Hematopoietic multipotent progenitor cell treated with erythropoietin and hydrocortisone succinate and interleukin-3 and kit ligand, for 8 days (in vitro differentiated cells): Measurements from ENCODE around the gene ATN1.
"Not testable (repeated sequence)": the region's sequence is repeated elsewhere in the genome, so short reads cannot be mapped to it uniquely, and the experiment has no call there.

Source experiments
- DNase-seq: peaks from one replicate; pipeline ENCODE4 v3.0.0-alpha.2; 2015

The ATN1 gene, protein sequence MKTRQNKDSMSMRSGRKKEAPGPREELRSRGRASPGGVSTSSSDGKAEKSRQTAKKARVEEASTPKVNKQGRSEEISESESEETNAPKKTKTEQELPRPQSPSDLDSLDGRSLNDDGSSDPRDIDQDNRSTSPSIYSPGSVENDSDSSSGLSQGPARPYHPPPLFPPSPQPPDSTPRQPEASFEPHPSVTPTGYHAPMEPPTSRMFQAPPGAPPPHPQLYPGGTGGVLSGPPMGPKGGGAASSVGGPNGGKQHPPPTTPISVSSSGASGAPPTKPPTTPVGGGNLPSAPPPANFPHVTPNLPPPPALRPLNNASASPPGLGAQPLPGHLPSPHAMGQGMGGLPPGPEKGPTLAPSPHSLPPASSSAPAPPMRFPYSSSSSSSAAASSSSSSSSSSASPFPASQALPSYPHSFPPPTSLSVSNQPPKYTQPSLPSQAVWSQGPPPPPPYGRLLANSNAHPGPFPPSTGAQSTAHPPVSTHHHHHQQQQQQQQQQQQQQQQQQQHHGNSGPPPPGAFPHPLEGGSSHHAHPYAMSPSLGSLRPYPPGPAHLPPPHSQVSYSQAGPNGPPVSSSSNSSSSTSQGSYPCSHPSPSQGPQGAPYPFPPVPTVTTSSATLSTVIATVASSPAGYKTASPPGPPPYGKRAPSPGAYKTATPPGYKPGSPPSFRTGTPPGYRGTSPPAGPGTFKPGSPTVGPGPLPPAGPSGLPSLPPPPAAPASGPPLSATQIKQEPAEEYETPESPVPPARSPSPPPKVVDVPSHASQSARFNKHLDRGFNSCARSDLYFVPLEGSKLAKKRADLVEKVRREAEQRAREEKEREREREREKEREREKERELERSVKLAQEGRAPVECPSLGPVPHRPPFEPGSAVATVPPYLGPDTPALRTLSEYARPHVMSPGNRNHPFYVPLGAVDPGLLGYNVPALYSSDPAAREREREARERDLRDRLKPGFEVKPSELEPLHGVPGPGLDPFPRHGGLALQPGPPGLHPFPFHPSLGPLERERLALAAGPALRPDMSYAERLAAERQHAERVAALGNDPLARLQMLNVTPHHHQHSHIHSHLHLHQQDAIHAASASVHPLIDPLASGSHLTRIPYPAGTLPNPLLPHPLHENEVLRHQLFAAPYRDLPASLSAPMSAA (N-terminal part only)

DNA sequence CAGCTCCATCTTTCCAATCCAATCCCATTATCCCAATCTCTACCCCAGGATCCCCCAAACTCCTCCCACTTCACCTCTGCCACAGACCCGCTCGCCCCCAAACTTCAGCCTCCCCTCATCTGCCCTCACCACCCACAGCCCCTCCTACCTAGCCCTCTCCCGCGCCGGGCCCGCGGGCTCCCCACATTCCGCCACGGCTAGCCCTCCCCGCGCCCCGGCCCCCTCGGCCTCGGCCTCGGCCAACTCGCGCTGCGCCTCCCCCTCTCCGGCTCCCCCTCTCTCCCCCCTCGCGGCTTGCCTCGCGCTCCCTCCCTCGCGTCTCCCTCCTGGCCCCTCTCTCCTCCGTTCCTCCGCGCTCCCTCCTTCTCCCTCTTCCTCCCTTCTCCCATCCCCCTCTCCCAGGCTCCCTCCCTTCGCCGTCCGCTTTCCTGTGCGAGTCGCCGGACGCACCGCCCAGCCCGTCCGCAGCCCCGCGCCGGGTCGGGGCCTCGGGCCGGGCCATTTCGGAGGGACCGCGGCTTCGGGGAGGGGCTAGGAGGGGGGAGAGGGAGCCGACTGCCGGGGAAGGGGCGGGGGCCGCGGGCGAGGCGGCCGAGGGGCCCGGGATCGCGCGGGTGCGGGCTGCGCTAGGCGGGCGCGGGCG lies at the start of gene ATN1:
ATN1 (plus strand) TSS at position 581 of the 643 bp plus-strand sequence. CDS start 6,043 bp downstream, outside the sequence.
- peak; percentile 55 for DNase-seq

DNA sequence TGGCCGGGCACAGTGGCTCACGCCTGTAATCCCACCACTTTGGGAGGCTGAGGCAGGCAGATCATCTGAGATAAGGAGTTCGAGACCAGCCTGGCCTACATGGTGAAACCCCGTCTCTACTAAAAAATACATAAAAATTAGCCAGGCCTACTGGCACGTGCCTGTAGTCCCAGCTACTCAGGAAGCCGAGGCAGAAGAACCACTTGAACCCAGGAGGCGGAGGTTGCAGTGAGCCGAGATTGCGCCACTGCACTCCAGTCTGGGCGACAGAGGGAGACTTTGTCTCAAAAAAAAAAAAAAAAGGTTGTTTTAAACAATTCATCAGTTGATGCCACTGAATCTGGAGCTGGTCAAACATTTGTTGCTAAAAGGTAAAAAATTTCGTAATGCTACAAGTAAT lies 47.9 kb upstream of the ATN1 start:
- not testable (repeated sequence) for DNase-seq

DNA sequence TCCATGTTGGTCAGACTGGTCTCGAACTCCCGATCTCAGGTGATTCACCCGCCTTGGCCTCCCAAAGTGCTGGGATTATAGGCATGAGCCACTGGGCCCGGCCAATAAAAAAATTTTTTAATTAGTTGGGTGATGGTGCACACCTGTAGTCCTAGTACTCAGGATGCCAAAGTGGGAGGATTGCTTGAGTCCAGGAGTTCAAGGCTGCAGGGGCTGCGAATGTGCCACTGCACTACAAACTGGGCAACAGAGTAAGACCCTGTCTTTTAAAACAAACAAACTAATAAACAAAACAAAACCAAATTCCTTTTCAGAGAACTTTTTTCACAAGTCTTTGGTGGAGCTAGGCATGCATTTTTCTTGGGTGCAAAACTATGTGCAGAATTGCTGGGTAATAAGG lies 44.5 kb upstream of the ATN1 start:
- no peak for DNase-seq

DNA sequence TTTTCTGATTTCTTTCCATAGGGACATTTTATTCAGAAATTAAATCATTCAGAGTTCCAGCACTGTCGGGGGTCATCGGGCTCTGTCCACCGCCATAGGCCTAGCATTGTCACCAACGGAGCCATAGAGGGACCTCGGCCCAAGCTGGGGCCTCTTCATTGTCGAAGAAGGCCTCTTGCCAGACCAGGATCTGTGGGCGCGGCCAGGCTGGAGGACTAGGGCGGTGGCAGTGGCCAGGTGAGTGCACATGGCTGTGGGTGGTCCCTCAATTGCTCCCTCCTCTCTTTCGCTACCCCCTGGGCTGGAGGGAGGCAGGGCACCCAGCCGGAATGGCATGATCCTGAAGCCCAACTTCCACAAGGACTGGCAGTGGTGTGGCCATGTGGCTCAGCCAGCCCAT lies 44.1 kb upstream of the ATN1 start:
- DNase-seq = no peak

DNA sequence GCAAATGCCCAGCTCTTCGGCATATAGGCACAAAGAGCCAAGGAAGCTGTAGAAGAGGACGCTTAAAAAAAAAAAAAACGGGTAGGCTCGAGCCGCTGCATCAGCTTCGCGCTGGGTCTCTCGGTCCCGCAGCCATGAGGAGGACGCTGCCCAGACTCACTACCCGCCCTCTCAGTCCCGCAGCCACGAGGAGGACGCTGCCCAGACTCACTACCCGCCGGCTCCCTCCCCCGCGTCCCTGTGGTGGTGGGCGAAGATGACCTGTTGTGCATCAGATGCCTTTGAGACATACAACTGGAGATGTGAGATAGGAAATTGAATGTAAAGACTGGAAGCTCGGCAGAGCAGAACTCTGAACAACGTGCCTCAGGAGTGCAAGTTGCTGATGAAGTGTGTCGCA lies 43.2 kb upstream of the ATN1 start:
- DNase-seq = no peak

DNA sequence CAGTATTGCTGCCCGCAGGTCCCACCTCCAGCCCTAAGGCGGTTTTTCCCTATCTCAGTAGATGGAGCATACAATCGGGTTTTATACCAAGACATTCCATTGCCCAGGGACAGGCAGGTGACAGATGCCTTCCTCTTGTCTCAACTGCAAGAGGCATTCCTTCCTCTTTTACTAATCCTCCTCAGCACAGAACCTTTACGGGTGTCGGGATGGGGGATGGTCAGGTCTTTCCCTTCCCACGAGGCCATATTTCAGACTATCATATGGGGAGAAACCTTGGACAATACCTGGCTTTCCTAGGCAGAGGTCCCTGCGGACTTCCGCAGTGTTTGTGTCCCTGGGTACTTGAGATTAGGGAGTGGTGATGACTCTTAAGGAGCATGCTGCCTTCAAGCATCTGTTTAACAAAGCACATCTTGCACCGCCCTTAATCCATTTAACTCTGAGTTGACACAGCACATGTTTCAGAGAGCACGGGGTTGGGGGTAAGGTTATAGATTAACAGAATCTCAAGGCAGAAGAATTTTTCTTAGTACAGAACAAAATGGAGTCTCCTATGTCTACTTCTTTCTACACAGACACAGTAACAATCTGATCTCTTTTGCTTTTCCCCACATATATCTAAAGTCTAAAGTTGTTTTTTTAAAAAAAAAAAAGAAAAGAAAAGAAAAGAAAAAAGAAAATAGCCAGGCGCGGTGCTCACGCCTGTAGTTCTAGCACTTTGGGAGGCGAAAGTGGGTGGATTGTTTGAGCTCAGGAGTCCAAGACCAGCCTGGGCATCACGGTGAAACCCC lies 41.4 kb upstream of the ATN1 start:
- DNase-seq = not testable (repeated sequence)

DNA sequence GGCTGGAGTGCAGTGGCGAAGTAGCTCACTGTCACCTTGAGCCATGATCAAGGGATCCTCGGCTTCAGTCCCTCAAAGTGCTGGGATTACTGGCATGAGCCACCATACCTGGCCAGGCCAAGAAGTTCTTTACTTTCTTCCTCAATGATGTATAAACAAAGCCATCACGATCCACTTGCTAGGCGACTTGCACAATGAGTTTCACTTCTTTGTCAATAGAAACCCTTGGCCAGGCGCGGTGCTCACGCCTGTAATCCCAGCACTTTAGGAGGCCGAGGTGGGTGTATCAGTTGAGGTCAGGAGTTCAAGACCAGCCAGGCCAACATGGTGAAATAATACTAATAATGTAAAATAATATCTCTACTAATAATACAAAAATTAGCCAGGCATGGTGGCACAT lies 40.3 kb upstream of the ATN1 start:
- no peak for DNase-seq

DNA sequence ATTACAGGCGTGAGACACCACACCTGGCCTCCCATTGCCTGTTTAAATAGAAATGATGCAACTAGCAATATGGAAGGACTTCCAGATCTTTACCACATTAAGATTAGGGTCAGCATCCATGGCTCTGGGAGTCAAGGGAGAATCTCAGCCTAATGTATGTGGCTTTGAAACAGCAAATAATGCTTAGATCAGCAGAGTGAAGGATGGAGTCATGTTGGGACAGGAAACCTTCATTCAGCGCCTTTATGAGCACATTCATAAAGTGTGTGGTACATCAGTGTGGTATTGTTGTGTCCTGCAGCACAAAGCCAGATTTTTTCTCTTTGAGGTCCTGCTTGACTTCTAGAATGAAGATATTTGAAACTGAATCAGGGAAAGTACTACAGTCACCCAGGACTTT lies 39.4 kb upstream of the ATN1 start:
- DNase-seq = no peak

DNA sequence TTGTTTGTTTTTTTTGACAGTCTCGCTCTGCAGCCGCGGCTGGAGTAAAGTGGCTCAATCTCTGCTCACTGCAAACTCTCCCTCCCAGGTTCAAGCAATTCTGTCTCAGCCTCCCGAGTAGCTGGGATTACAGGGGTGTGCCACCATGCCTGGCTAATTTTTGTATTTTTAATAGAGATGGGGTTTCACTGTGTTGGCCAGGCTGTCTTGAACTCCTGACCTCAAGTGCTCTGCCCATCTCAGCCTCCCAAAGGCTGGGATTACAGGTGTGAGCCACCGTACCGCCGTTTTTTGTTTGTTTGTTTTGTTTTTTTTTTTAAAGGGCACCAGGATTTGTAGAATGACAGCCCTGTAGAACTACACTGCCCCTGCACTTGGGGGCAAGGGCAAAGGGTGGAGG lies 39.0 kb upstream of the ATN1 start:
- not testable (repeated sequence) for DNase-seq

DNA sequence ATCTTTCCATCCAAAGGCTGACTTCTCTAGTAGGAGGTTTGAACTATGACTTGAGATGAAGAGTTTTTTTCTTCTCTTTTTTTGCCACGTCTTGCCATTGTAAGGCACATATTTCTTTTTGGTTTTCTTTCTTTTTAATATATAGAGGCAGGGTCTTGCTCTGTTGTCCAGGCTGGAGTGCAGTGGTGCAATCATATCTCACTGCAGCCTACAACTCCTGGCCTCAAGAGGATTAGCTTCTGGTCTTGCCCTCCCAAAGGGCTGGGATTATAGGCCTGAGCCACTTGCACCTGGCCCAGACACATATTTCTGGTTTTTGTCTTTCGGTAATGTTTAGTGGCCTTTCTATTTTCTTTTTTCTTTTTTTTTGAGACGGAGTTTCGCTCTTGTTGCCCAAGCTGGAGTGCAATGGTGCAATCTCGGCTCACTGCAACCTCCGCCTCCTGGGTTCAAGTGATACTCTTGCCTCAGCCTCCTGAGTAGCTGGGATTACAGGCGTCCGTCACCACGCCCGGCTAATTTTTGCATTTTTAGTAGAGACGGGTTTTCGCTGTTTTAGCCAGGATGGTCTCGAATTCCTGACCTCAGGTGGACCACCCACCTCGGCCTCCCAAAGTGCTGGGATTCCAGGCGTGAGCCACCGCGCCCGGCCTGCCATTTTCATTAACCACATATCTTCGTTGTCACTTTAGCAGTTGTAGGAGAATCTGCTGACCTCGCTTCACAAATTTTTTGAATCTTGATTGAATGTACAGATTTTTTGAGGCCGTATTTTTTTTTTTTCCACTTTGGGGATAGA lies 37.8 kb upstream of the ATN1 start:
- DNase-seq = not testable (repeated sequence)

DNA sequence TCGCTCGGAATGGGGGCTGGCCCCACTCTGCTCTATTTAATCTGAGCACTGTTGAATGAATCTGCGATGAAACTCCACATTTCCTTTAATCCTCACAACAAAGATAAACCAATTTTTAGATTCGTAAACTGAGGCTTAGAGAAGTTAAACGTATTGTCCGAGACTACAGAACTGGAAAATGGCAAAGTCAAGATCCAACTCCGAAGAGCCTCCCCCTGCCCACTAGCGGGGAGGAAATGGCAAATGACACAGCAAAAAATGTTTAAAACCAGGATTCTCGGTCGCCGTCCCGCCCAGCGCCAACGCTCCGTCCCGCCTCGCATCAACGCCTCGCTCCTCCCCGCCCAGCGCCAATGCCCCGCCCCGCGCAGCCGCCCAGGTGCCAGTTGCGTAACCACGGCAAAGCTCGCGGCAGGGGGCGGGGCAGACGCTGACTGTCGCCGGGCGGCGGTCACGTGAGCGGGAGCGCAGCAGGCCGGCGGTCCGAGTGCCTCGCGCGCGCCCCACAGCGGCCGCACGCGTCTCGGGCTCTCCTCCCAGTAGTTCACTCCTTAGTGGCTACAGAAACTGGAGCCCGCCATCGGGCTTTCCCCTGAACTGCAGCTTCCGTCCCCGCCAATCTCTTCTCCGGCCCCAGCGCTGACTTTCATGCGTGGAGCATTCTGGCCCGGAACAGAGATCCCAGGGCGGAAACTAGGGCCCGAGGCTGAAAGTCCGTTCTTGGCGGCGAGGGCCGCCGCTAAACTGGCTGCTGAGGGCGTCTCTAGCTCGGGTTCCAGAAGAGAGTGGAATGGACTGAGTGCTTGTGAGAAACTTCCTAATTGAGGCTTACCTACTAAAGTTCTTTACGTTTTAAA lies 36.7 kb upstream of the ATN1 start:
- DNase-seq = peak; percentile 95

DNA sequence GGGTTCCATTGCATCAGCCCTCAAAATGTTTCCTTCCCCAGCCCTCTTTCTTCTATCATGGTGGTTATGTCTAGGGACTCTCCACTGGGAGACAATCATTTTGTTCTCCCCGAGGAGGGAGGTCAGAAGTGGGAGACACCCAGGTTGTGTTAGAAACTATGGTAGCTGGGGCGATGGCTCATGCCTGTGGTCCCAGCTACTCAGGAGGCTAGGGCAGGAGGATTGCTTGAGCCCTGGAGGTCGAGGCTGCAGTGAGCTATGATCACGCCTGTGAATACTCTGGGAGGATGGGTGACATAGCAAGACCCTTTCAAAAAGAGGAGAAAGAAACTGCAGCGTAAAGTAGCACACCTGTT lies 36.1 kb upstream of the ATN1 start:
- peak; percentile 52 for DNase-seq

DNA sequence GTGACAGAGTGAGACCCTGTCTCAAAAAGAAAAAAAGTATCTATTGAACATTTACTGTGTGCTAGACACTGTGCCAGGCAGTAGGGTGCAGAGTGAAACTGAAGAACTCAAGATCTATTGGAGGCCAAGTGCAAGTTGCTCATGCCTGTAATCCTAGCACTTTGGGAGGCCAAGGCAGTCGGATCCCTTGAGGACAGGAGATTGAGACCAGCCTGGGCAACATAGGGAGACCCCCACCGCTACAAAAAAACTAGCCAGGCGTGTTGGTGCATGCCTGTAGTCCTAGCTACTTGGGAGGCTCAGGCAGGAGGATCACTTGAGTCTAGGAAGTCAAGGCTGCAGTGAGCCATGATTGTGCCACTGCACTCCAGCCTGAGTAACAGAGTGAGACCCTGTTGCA lies 35.1 kb upstream of the ATN1 start:
- DNase-seq = not testable (repeated sequence)

DNA sequence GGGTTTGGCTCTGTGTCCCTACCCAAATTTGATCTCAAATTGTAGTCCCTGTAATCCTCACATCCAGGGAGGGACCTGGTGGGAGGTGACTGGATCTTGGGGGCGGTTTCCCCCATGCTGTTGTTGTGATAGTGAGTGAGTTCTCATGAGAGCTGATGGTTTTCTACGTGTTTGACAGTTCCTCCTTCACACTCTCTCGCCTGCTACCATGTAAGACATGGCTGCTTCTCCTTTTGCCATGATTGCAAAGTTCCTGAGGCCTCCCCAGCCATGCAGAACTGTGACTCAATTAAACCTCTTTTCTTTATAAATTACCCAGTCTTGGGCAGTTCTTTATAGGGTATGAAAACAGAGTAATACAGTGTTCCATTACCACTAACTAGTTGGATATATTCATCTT lies 33.4 kb upstream of the ATN1 start:
- no peak for DNase-seq

DNA sequence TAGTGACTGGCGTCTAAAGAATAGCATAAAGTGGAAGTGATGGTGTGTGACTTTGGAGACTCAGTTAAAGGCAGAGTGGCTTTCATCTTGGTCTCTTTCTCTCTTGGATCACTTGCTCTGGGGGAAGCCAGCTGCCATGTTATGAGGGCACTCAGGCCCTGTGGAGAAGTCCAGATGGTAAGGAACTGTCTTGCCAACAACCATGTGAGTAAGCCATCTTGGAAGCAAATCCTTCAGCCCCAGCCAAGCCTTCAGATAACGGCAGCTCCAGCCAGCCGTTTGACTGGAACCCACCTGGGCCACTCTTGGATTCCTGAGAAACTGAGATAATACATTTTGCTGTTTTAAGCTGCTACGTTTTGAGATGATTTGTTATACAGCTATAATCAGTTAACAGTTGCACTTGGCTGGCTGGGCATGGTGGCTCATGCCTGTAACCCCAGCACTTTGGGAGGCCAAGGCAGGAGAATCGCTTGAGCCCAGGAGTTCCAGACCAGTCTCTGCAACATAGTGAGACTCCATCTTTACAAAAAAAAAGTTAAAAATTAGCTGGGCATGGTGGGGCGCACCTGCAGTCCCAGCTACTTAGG lies 30.8 kb upstream of the ATN1 start:
- DNase-seq = no peak

DNA sequence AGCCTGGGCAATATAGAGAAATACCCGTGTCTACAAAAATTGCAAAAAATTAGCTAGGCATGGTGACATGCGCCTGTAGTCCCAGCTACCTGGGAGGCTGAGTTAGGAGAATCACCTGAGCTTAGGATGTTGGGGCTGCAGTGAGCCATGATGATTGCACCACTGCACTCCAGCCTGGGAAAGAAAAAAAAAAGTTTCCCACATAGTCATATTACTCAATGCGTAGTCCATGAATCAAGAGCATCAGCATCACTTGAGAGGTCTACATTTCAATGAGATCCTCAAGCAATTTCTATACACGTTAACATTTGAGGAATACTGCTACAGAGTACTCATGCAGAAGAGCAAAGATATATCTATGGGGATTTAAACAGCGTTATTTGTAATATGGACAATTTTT lies 28.3 kb upstream of the ATN1 start:
- DNase-seq = no peak

DNA sequence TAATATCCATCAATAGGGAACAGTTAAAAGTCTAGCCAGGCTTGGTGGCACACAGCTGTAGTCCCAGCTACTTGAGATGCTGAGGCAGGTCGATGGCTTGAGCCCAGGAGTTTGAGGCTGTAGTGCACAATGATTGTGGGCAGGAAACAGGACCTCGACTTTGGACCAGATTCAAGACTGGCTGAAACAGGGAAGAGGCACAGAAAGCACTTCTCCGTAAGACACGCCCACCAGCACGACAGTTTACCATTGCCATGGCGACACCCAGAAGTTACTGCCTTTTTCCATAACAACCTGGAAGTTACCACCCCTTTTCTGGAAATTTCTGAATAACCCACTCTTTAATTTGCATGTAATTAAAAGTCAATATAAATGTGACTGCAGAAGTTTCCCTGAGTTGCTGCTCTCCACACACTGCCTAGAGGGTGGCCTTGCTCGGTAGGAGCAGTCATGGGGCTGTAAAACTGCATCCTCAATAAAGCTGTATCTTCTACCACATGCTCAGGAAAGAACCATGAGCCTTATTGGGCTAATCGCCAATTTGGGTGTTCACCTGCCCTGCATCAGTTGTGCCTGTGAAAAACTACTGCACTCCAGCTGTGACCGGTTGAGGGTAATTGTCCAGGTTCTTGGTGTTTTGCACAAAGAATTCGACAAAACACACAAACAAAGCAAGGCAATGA lies 27.8 kb upstream of the ATN1 start:
- peak; percentile 80 for DNase-seq

DNA sequence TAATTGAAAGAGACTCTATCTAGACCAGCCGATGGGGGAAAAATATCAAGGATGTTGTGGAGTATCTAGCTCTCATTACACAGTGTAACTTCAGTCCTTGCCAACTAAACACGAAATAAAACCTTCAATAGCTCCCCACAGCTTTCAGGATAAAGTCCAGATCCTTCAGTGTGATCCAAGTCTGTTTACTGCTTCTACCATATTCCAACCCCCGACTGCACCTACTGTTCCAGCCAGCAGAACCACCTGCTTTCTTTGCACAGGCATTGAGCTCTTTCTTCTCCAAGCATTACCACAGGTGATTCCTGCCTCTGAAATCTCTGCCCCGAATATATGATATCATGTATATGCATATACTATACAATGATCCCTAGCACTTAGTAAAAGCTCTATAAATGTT lies 25.3 kb upstream of the ATN1 start:
- DNase-seq = no peak

DNA sequence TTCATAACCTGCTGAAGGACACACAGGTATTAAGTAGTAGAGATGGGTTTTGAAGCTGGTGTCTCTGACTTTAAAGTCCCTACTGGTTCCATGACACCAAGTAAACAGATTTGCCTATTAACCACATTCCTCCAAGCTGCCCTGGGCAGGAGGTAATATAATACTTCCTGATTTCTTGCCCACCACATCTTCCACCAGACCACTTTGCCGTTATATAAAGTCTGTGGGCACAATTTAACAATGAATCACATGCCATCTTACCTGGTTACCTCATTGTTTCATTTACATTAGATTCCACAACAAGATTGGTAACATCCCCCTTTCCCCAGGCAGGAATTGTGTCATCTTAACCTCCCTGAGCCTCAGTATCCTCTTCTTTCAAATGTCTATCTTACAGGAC lies 24.0 kb upstream of the ATN1 start:
- DNase-seq = no peak
